OCI-LY3 (cell line): ENCODE results near the gene SETBP1.

Experiments
- CTCF ChIP-seq: fragments of 200-600, 300-600 bp; sonication (generic); IDR thresholded peaks from 2 replicates; pipeline ENCODE4 v1.5.1; 2014; ENCODE audit warnings: antibody characterized with exemption, low read length, low read depth
- EZH2phosphoT487 ChIP-seq: fragments of 200-600 bp; shearing (Covaris generic); IDR thresholded peaks from 2 replicates; pipeline ENCODE4 v1.6.1; 2018; ENCODE audit warnings: antibody characterized with exemption, mixed run types, low read depth

- TF ChIP-seq CTCF (no peak), EZH2phosphoT487 (no peak)
These were observed 178.6 kb downstream of the SETBP1 start for GRCh38 chr18:44859263-44859662.
